Ammon's horn (tissue), 1 donor: Measurements from ENCODE around the gene ALDH16A1.
"Not testable (repeated sequence)": the region's sequence is repeated elsewhere in the genome, so short reads cannot be mapped to it uniquely, and the experiment has no call there.

Experiments used
- DNase-seq: peaks from one replicate; pipeline ENCODE4 v3.0.0-alpha.2; 2016; ENCODE audit warnings: low spot score

ALDH16A1 gene

DNA sequence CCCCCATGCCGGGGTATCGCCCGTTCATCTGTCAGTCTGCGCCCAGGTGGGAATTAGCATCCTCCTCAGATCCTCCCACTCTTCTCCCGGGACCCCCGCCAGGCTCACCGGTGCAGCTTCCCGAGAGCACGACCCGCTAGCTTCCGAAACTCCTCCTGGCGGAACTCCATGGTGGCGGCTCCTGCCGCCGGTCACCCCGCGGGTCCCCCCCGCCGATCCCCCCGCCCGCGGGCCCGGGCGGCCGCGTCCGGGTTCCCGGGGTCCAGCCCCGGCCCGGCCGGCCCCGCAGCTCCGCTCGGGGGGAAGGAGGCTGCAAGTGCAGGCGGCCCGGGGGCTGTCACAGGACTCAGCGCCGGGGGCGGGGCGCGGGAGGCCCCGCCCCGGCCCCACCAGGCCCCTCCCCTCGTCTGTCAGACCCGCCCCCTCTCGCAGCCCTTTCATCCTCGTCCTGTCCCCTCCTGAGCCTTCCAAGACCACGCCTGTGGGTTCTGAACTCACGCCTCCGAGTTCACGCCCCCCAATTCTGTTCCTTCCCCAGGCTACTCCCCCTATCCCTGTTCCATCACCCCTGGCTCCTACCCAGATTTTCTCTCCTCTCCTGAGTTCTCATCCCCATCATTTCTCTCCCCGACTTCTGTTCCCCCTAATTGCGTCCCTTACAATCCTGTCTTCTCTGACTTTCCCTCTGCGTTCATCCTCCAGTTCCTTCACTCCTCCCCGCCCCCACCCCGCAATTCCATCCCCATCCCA, 11.6 kb upstream of the ALDH16A1 start, which contains the start of gene SLC17A7:
Gene SLC17A7, minus strand, starts transcription at position 318 of the 750 bp plus-strand sequence. Its CDS starts 148 bp downstream, at position 170.
- DNase-seq = no peak

DNA sequence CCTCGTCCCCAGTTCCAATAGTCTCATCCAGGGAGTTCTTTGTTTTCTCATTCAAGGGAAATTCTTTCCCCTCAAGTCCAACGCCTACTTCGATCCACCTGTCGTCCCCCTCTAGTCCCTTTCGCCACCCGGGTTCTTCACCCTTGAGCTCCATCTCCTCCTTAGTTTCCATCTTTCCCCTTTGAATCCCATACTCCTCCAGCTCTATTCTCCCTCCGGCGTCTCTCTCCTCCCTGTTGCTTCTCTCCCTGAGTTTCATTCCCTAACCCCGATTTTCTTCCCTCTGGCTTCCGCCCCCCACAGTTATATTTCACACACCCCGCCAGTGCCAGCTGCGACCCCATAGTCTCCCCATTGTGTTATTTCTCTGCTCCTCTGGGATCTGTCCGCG, 11.1 kb upstream of the ALDH16A1 start:
- no peak for DNase-seq

DNA sequence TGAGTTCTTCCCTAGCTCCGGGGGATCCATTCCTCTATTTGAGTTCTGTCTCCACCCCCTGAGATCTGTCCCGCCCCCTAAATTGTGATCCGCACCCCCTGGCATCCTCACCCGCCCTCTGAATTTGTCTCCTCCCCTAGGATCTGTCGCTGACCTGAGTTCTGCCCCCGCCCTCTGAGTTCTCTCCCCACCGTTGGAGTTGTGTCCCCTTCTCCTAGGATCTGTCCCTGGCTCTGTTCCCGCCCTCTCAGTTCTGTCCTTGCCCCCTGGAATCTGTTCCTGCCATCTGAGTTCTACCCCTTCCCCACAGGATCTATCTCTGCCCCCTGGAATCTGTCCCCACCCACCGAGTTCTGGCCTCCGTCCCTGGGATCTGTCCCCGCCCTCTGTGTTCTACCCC, 10.7 kb upstream of the ALDH16A1 start:
- DNase-seq = peak; percentile 52

DNA sequence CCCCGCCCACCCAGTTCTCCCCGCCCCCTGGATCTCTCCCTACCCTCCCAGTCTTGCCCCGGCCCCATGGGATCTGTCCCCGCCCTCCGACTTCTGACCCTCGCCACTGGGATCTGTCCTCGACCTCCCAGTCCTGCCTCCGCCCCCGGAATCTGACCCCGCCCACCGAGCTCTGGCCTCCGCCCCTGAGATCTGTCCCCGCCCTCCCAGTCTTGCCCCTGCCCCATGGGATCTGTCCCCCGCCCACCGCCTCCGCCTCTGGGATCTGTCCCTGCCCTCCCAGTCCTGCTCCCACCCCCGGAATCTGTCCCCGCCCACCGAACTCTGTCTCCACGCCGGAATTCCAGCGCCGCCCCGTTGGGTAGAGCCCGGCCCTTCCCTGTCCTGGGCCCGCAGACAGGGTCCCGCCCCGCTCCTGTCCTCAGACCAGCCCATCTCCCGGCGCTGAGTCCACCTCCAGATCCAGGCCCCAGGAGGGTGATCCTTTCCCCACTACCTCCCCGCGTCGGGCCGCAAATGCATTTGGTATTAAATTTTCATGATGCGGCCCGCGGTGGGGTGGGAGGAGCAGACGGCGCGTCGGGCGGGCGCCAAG, 10.2 kb upstream of the ALDH16A1 start:
- no peak for DNase-seq

DNA sequence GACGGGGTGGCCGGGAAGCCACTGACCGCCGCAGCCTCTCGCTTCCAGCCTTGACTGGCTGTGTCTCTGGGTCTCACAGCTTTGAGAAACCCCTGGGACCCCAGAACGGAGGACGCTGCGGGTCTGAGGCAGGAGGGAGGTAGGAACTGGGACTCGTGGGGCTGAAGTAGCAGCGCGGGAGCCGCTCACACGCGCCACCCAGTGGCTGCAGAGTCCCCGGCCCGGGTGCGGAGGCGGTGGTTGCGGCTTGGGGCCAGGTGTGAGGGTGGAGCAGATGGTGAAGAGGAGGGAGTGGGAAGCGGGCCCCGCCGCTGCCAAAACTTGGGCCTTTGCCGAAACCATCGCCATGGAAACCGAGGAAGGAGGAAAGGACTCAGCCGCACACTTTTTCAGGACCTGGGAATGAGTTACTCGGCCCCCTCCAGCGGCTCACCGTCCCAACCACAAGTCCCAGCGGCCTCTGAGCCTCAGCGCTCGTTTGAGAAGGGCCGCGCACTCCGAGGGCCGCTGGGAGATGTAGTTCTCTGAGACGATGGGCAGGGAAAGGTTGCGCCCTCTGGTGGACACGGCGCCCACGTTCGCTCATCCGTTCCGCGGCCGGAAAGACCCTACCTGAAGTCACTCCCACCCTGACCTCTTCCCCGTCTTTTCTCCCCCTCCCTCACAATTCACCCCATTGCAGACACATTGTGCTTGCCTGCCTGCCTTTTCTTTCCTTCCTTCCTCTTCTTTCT, 9.5 kb upstream of the ALDH16A1 start:
- peak; percentile 98 for DNase-seq

DNA sequence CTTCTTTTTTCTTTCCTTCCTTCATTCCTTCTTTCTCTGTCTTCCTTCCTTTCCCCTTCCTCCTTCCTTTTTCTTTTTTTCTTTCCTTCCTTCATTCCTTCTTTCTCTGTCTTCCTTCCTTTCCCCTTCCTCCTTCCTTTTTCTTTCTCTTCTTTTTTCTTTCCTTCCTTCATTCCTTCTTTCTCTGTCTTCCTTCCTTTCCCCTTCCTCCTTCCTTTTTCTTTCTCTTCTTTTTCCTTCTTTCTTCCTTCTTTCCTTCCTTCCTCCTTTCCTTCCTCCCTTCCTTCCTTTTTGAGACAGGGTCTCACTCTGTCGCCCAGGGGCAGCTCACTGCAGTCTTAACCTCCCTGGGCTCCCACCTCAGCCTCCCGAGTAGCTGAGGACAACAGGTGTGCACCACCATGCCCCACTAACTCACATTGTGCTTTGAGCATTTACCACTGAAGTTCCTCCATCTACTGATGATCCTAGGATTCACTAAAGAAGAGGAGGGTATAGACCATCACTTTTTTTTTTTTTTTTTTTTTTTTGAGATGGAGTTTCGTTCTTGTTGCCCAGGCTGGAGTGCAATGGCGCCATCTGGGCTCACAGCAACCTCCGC, 8.8 kb upstream of the ALDH16A1 start:
- DNase-seq = not testable (repeated sequence)

DNA sequence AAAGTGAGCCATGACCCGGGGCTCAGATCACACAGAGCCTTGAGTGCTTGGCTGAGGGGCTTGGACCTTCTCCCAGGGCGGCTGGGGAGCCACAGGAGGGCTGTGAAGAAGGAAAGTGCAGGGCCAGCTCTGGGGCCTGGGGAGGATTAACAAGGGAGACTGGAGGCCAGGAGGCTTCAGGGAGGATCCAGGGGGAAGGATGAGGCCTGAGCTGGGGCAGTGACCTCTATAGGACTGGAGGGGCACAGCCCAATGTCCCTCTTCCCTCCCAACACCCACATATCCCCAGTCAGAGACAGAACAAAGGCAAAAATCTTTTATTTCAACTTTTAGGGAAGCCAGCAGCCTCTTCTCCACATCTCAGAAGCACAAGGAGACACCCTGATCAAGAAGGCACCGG, 7.0 kb upstream of the ALDH16A1 start:
- DNase-seq = no peak

DNA sequence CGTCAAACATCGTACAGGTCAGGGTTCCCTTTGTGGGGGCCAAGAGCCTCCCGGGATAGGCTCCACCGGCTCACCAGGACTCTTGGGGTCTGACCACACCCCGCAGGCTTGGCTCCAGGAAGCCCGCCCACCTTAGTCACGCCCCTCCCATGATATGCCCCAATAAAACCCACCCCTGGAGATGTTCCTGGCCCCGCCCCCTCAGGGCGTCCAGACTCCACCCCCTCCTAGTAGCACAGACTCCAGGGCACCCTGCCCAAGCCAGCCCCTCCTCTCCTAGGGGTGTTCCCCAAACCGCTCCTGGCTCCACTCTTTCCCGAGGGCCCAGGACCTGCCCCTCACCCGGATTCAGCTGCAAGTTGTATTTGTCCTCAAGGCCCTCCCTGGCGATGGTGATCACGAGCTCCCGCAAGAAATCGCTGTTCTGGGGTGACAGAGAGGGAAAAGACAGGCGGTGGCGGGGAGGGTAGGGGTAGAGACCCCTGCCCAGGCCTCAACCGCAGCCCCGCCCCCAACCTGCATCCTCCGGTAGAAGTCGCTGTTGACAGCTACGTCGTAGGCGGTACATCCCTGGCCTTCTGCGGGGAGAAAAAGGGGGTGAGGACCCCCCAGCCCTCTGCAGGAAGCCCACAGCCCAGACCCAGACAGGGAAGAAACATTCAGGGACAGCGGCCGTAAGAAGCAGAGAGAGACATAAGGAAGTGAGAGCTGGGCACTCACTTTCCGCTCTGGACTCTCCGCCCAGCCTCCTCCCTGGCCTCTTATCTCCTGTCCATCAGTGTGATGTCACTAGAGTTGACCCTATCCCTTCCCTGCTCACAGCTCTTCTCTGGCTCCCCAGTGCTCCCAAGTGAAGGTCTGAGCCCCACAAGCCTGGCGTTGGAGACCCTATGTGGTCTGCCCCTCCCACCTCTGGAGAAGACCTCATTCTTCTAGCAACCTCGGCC, 5.3 kb upstream of the ALDH16A1 start:
- DNase-seq = no peak

DNA sequence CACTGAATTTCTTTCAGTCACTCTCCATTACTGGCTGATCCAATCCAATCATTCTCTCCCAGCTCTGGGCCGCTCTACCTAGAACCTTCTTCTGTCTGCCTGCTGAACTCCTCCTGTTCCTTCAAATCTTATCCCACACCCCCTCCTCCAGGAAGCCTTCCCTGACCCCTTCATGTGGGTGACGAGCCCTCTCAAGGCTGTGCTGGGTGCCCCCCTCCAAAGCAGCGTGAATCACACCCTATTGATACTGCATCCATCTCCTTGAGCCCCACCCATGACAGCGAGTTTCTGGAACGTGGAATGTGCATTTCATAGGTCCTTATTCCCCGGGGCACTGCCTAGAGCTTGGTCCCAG, 4.6 kb upstream of the ALDH16A1 start:
- DNase-seq = no peak

DNA sequence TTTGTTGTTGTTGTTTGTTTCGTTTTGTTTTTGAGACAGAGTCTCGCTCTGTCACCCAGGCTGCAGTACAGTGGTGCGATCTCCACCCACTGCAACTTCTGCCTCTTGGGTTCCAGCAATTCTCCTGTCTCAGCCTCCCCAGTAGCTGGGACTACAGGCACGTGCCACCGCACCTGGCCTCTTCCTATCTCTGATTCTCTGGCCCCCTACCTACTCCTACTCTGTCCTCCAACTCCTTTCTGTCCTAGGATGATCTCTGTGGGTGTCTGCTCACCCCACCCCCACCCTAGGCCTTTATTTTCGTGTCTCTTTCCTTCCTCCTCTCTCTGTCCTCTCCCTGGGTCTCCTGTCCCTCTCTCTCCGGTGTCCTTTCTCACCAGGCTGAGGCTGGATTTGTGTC, 2.6 kb upstream of the ALDH16A1 start:
- no peak for DNase-seq

DNA sequence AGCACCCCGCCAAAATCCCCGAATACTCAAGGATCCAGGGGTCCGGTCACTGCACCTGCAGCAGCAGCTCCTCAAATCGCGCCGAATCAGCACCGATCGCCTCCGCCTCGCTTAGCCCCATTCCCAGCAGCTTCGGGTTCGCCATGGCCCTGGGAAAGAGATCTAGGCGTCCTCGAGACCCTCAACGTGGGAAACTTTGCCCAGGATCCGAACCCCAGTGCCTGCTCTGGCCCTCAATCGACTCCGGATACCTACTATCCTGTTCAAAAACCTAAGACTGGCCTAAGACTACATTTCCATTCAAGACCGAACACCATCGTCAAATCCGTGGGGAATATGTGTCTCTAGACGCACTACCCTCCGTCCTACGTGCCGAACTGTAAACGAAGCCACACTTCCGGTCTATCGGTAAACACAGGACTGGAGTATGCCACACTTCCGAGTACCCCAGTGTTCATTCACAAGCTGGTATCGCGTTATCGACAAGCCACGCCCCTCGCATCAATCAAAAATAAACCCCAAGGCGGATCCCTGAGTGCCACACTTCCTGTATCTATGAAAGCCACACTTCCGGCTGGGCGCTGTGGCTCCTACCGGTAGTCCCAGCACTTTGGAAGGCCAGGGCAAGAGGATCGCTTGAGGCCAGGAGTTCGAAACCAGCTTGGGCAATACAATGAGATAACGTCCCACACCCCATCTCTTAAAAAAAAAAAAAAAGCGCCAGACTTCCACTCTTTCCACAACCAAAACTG, 1.4 kb upstream of the ALDH16A1 start, which contains the start of gene PIH1D1:
Gene PIH1D1, minus strand, starts transcription at position 385 of the 752 bp plus-strand sequence. Its CDS starts 240 bp downstream, at position 145.
- DNase-seq = peak; percentile 99

DNA sequence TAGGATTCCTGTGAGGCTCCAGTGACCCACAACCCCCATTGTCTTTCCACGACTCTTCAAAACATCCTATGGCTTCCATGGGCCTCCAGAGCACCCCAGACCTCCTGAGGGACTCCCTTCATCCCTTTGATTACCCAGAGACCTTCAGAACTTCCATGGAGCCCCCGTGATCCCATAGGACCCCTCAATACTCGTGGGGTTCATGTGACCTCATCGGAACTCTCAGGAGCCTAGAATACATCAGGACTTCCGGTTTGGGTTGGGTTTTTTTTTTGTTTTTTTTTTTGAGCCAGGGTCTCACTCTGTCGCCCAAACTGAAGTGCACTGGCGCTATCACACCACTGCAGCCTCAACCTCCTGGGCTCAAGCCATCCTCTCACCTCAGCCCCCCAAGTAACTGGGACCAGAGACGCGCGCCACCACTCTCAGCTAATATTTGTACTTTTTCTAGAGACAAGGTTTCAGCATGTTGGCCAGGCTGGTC, 774 bp downstream of the ALDH16A1 start:
- DNase-seq = no peak

DNA sequence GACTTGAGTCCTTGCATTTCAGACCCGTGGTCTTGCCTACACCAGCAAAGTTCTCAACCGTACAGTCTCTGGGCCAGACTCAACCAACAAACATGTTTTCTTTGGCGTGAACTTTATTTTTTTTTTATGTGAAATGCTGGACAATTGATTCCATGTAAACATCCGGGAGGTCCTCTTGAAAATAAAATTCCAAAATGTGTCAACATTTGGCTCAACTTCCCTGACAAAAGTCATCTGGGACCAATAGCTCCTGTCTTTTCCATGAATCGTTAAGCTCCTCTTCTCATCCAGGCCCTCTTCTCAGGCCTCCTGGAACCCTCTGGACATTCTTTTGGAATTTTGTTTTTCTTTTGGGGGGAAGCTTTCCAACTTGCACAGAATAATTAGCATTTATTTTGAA, 2.7 kb downstream of the ALDH16A1 start:
- DNase-seq = no peak

DNA sequence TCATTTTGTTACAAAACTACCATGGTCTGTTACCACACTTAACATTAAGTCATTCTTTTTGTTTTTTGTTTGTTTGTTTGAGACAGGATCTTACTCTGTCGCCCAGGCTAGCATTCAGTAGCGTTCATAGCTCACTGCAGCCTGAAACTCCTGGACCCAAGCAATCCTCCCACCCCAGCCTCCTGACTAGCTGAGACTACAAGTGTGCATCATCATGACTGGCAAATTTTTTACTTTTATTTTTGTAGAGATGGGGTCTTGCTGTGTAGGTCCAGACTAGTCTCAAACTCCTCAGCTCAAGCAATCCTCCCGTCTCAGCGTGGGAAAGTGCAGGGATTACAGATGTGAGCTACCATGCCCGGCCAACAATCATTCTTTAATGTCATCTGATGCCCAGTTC, 3.3 kb downstream of the ALDH16A1 start:
- DNase-seq = no peak

DNA sequence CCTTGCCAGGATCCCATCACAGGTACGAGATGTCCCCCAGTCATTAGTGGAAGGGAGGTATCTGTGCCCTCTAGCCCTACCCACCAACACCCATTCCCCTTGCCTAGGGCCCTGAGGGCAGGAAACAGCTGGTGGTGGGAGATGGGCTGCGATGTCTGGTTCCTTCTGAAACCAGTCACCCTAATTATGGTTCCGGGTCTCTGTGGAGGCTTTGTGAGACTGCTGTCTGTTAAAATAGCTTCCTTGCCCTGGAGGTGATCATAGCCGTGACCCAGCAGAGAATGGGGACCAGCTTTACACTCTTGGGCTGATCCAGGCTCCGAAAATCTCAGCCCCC, 5.5 kb downstream of the ALDH16A1 start:
- DNase-seq = no peak

DNA sequence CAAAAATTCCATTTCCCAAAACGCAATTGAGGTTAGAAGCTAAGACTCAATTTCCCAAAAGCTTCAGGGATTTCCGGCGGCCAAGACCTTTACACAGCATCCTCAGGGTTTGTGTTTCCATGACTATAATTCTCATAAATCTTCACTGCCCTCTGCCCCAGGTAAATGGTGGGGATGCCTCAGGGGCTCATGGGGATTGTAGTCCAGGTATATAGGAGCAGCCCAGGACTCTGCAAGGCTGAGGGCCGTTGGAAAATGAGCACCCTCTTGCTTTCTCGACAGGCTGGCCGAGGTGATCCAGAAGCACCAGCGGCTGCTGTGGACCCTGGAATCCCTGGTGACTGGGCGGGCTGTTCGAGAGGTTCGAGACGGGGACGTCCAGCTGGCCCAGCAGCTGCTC, 6.4 kb downstream of the ALDH16A1 start:
- DNase-seq = no peak

DNA sequence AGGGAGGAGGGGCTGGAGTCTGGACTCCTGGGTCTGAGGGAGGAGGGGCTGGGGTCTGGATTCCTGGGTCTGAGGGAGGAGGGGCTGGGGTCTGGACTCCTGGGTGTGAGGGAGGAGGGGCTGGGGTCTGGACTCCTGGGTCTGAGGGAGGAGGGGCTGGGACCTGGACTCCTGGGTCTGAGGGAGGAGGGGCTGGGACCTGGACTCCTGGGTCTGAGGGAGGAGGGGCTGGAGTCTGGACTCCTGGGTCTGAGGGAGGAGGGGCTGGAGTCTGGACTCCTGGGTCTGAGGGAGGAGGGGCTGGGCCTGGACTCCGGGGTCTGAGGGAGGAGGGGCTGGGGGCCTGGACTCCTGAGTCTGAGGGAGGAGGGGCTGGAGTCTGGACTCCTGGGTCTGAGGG, 8.1 kb downstream of the ALDH16A1 start:
- not testable (repeated sequence) for DNase-seq

DNA sequence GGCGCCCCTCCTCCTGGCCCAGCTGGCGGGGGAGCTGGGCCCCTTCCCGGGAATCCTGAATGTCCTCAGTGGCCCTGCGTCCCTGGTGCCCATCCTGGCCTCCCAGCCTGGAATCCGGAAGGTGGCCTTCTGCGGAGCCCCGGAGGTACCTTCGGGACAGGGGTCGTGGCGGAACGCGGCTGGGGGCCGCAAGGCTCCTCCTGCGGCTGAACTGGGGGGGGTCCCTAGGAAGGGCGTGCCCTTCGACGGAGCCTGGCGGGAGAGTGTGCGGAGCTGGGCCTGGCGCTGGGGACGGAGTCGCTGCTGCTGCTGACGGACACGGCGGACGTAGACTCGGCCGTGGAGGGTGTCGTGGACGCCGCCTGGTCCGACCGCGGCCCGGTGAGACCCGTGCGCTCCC, 8.6 kb downstream of the ALDH16A1 start:
- no peak for DNase-seq

DNA sequence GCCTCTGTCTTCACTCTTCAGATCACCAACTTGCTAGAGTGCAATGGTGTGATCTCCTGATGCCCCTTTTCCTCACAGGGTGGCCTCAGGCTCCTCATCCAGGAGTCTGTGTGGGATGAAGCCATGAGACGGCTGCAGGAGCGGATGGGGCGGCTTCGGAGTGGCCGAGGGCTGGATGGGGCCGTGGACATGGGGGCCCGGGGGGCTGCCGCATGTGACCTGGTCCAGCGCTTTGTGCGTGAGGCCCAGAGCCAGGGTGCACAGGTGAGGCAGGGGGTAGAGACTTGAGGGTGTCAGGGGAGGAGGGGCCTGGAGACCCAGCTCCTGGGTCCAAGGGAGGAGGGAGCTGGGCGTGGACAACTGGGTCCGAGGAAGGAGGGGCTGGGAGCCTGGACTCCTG, 9.5 kb downstream of the ALDH16A1 start:
- no peak for DNase-seq

DNA sequence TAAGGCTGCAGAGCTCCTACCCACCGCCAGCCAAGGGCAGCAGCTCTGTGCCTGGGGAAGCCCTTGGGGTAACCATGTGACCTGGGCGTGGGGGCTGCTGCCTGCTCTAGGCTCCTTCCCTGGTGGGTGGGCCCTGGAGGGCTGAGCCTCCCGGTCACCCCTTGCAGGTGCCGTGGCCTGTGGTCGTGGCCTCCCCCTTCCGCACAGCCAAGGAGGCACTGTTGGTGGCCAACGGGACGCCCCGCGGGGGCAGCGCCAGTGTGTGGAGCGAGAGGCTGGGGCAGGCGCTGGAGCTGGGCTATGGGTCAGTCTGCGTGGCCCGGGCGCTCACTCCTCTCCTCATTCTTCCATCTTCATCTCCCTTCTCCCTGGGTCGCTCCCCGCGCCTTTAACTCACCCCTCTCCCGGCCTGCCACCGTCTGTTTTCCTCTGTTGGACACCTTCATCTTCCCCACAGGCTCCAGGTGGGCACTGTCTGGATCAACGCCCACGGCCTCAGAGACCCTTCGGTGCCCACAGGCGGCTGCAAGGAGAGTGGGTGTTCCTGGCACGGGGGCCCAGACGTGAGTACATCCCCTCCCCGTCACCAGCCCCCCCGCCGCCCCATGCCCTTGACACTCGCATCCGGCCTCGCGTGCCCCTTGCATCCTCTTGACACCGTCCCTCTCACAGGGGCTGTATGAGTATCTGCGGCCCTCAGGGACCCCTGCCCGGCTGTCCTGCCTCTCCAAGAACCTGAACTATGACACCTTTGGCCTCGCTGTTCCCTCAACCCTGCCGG, 11.1 kb downstream of the ALDH16A1 start:
- DNase-seq = no peak
